GM19238 (cell line): ENCODE measurements around the gene ZNF524.
"Not testable (repeated sequence)": the region's sequence is repeated elsewhere in the genome, so short reads cannot be mapped to it uniquely, and the experiment has no call there.

Experiments
- DNase-seq: peaks from one replicate; pipeline ENCODE4 v3.0.0; 2011; ENCODE audit warnings: low spot score; ENCODE audit not compliant: insufficient read length

Gene ZNF524

GRCh38 chr19:55581145-55581822, 18.8 kb upstream of the ZNF524 start:
- no peak for DNase-seq

- DNase-seq = no peak
These were observed 18.3 kb upstream of the ZNF524 start for GRCh38 chr19:55581823-55582223.

- not testable (repeated sequence) for DNase-seq
These were observed 17.8 kb upstream of the ZNF524 start for GRCh38 chr19:55582284-55582683.

- not testable (repeated sequence) for DNase-seq
These were observed 16.2 kb upstream of the ZNF524 start for GRCh38 chr19:55583897-55584296.

GRCh38 chr19:55584871-55585270, 15.2 kb upstream of the ZNF524 start:
- DNase-seq = no peak

- no peak for DNase-seq
These were observed 14.3 kb upstream of the ZNF524 start for GRCh38 chr19:55585658-55586339.

- peak; percentile 96 for DNase-seq
These were observed 13.0 kb upstream of the ZNF524 start for GRCh38 chr19:55586976-55587668.

- no peak for DNase-seq
These were observed 11.3 kb upstream of the ZNF524 start for GRCh38 chr19:55588738-55589137.

- no peak for DNase-seq
These were observed 10.0 kb upstream of the ZNF524 start for GRCh38 chr19:55590109-55590508.

GRCh38 chr19:55590617-55591016, 9.5 kb upstream of the ZNF524 start:
- DNase-seq = no peak

- DNase-seq = no peak
These were observed 8.5 kb upstream of the ZNF524 start for GRCh38 chr19:55591555-55591954.

- no peak for DNase-seq
These were observed 7.5 kb upstream of the ZNF524 start for GRCh38 chr19:55592391-55593090.

GRCh38 chr19:55593096-55593772, 6.9 kb upstream of the ZNF524 start:
- no peak for DNase-seq

GRCh38 chr19:55594996-55595545, 5.0 kb upstream of the ZNF524 start:
- DNase-seq = no peak

GRCh38 chr19:55596304-55596703, 3.8 kb upstream of the ZNF524 start:
- DNase-seq = no peak

GRCh38 chr19:55597501-55597921, 2.6 kb upstream of the ZNF524 start:
- no peak for DNase-seq

GRCh38 chr19:55598034-55598433, 2.1 kb upstream of the ZNF524 start:
- DNase-seq = no peak

- peak; percentile 77 for DNase-seq
These were observed 1.2 kb upstream of the ZNF524 start for GRCh38 chr19:55598719-55599467.

- DNase-seq = peak; percentile 88
These were observed 633 bp upstream of the ZNF524 start, which contains the start of gene FIZ1 for GRCh38 chr19:55599468-55599841. Gene FIZ1, minus strand, starts transcription at chr19:55599517. Its CDS starts 1,652 bp downstream, at chr19:55597865.

GRCh38 chr19:55600662-55601028, 557 bp downstream of the ZNF524 start:
- no peak for DNase-seq
